H9 (cell line): ENCODE results near the gene PTPRN2. TPM values are rescaled to one million over a fixed set of nuclear protein-coding genes. Genes with fewer than 3 reads are reported as not detected.

Source experiments
- DNase-seq: peaks from one replicate; pipeline ENCODE4 v3.0.0-alpha.2; 2017
- H2AFZ ChIP-seq: one replicate; pipeline ENCODE4 v1.6.1; 2013; ENCODE audit warnings: mild to moderate bottlenecking, low read length, control low read depth, moderate library complexity
- H2AK5ac ChIP-seq: 2 replicates; pipeline ENCODE4 v1.6.1; 2013; ENCODE audit warnings: low read length, control low read depth, mixed read lengths; ENCODE audit not compliant: insufficient read length
- H2BK120ac ChIP-seq: one replicate; pipeline ENCODE4 v1.6.1; 2013; ENCODE audit warnings: low read depth, mild to moderate bottlenecking, low read length, control low read depth, inconsistent platforms; ENCODE audit not compliant: poor library complexity, severe bottlenecking
- H2BK12ac ChIP-seq: 2 replicates; pipeline ENCODE4 v1.6.1; 2013; ENCODE audit warnings: low read length, control low read depth, mixed read lengths, low read depth; ENCODE audit not compliant: insufficient read length
- H2BK15ac ChIP-seq: 2 replicates; pipeline ENCODE4 v1.6.1; 2013; ENCODE audit warnings: low read depth, low read length, control low read depth
- H2BK20ac ChIP-seq: one replicate; pipeline ENCODE4 v1.6.1; 2013; ENCODE audit warnings: low read depth, mild to moderate bottlenecking, low read length, control low read depth, inconsistent platforms; ENCODE audit not compliant: poor library complexity, severe bottlenecking
- H2BK5ac ChIP-seq: 2 replicates; pipeline ENCODE4 v1.6.1; 2013; ENCODE audit warnings: low read length, control low read depth, mixed read lengths; ENCODE audit not compliant: insufficient read length
- H3K14ac ChIP-seq: 2 replicates; pipeline ENCODE4 v1.6.1; 2013; ENCODE audit warnings: low read length, control low read depth; ENCODE audit not compliant: insufficient read depth
- H3K18ac ChIP-seq: 2 replicates; pipeline ENCODE4 v1.6.1; 2013; ENCODE audit warnings: low read depth, mild to moderate bottlenecking, mixed read lengths, low read length, control low read depth; ENCODE audit not compliant: insufficient read length
- H3K23ac ChIP-seq: 2 replicates; pipeline ENCODE4 v1.6.1; 2013; ENCODE audit warnings: low read length, control low read depth, mixed read lengths, low read depth; ENCODE audit not compliant: insufficient read length
- H3K23me2 ChIP-seq: 2 replicates; pipeline ENCODE4 v1.6.1; 2013; ENCODE audit warnings: low read depth, mild to moderate bottlenecking, mixed read lengths, low read length, control low read depth; ENCODE audit not compliant: insufficient read length, poor library complexity, severe bottlenecking
- H3K27ac ChIP-seq: 2 replicates; pipeline ENCODE4 v1.5.1; 2013; ENCODE audit warnings: low read length, control low read depth, mixed read lengths, low read depth; ENCODE audit not compliant: insufficient read length
- H3K27me3 ChIP-seq: 2 replicates; pipeline ENCODE4 v1.6.1; 2013; ENCODE audit warnings: low read length, control low read depth, inconsistent platforms; ENCODE audit not compliant: insufficient read depth
- H3K4ac ChIP-seq: 2 replicates; pipeline ENCODE4 v1.6.1; 2013; ENCODE audit warnings: low read depth, mild to moderate bottlenecking, control low read depth, inconsistent platforms, low read length, moderate library complexity
- H3K4me1 ChIP-seq: 2 replicates; pipeline ENCODE4 v1.6.1; 2013; ENCODE audit warnings: low read length, control low read depth, inconsistent platforms; ENCODE audit not compliant: insufficient read depth
- H3K4me2 ChIP-seq: 2 replicates; pipeline ENCODE4 v1.6.1; 2013; ENCODE audit warnings: low read length, control low read depth, mixed read lengths; ENCODE audit not compliant: insufficient read length, insufficient read depth
- H3K56ac ChIP-seq: 2 replicates; pipeline ENCODE4 v1.6.1; 2013; ENCODE audit warnings: low read depth, mild to moderate bottlenecking, mixed read lengths, low read length, control low read depth; ENCODE audit not compliant: insufficient read length
- H3K79me1 ChIP-seq: 2 replicates; pipeline ENCODE4 v1.6.1; 2013; ENCODE audit warnings: low read depth, mild to moderate bottlenecking, moderate library complexity, low read length, control low read depth, inconsistent platforms; ENCODE audit not compliant: insufficient read depth, poor library complexity, severe bottlenecking
- H3K79me2 ChIP-seq: 2 replicates; pipeline ENCODE4 v1.6.1; 2013; ENCODE audit warnings: low read length, control low read depth, inconsistent platforms; ENCODE audit not compliant: insufficient read depth
- H3K9ac ChIP-seq: 2 replicates; pipeline ENCODE4 v1.6.1; 2013; ENCODE audit warnings: low read length, control low read depth, mixed read lengths; ENCODE audit not compliant: insufficient read length; ENCODE audit errors: extremely low read depth
- H3K9me3 ChIP-seq: one replicate; pipeline ENCODE4 v1.6.1; 2013; ENCODE audit warnings: low read depth, low read length, inconsistent platforms; ENCODE audit not compliant: control insufficient read depth
- H3T11ph ChIP-seq: one replicate; pipeline ENCODE4 v1.6.1; 2013; ENCODE audit warnings: mild to moderate bottlenecking, low read length, control low read depth, inconsistent platforms
- H4K20me1 ChIP-seq: one replicate; pipeline ENCODE4 v1.6.1; 2013; ENCODE audit not compliant: control insufficient read depth, insufficient read length, insufficient read depth
- H4K5ac ChIP-seq: 2 replicates; pipeline ENCODE4 v1.6.1; 2013; ENCODE audit warnings: low read depth, mild to moderate bottlenecking, mixed read lengths, low read length, control low read depth; ENCODE audit not compliant: insufficient read length
- H4K8ac ChIP-seq: replicated peaks from 2 replicates; pipeline ENCODE4 v1.6.1; 2013; ENCODE audit warnings: low read length, control low read depth, mixed read lengths, low read depth; ENCODE audit not compliant: insufficient read length
- H4K91ac ChIP-seq: 2 replicates; pipeline ENCODE4 v1.6.1; 2013; ENCODE audit warnings: low read depth, mild to moderate bottlenecking, moderate library complexity, mixed read lengths, low read length, control low read depth; ENCODE audit not compliant: insufficient read length
- H3K27ac Mint-ChIP-seq, 3 experiments: 2 replicates in 2 of 3; 3 replicates in 1 of 3; pipeline ENCODE4 v1.8.0; 2020 to 2021; ENCODE audit warnings: mixed read lengths in 3 of 3, mild to moderate bottlenecking in 1 of 3, moderate library complexity in 1 of 3
- H3K27me3 Mint-ChIP-seq: 2 replicates; pipeline ENCODE4 v1.8.0; 2021; ENCODE audit warnings: low read depth, mild to moderate bottlenecking, moderate library complexity, mixed read lengths
- H3K36me3 Mint-ChIP-seq, 3 experiments: 2 replicates in 2 of 3; 3 replicates in 1 of 3; pipeline ENCODE4 v1.8.0; 2020 to 2021; ENCODE audit warnings: low read depth in 3 of 3, mixed read lengths in 3 of 3; ENCODE audit not compliant: insufficient read depth in 1 of 3
- H3K4me1 Mint-ChIP-seq, 2 experiments: 2 replicates each; pipeline ENCODE4 v1.8.0; 2020; ENCODE audit warnings: mixed read lengths in 2 of 2
- H3K4me3 Mint-ChIP-seq, 2 experiments: 2 replicates in 1 of 2; 3 replicates in 1 of 2; pipeline ENCODE4 v1.8.0; 2020 to 2021; ENCODE audit warnings: mild to moderate bottlenecking in 2 of 2, mixed read lengths in 2 of 2, moderate library complexity in 1 of 2
- H3K9me3 Mint-ChIP-seq, 2 experiments: 2 replicates in 1 of 2; 3 replicates in 1 of 2; pipeline ENCODE4 v1.8.0; 2020; ENCODE audit warnings: mild to moderate bottlenecking in 2 of 2, mixed read lengths in 2 of 2, moderate library complexity in 1 of 2
- CTCF ChIP-seq: fragments of 200-600 bp; sonication (generic); conservative IDR thresholded peaks from 3 replicates; pipeline ENCODE4 v1.8.0; 2021; ENCODE audit warnings: antibody characterized with exemption, mild to moderate bottlenecking
- WGBS: extraction: QIAGEN DNeasy Blood & Tissue Kit; methylation state at CpG from one replicate; pipeline ENCODE4 v1.1.7; 2013; ENCODE audit warnings: missing lambda C conversion rate, low lambda C conversion rate, mixed read lengths; ENCODE audit not compliant: insufficient read length; ENCODE audit errors: extremely low coverage; 5-methylcytosine and 5-hydroxymethylcytosine counted together
- total RNA-seq: library from RNA; stranded (reverse); gene quantifications from 2 replicates; pipeline ENCODE4 v1.2.1, GENCODE V29; 2021

The PTPRN2 gene
- total RNA-seq, 1 experiment from 2014 or later = 5.2 TPM

DNA sequence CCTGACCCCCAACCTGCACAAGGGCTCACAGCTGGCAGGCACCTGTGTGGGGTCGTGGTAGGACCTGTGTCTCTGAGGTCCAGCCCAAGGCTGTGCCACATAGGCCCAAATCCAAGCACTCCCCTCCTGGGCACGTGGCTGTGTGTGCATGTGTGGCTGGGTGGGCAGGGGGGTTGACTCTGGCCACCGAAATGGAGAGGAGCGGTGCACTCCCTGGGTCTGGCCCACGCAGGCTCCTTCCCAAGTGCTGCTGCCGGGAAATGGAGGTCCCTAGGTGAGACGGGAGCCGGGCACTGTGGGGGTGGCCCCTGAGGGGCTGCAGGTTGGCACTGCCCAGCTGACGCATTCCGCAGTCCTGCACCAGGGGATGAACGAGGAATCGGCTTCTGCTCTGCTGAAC is 722.7 kb downstream of the PTPRN2 start:
- H2BK15ac ChIP-seq = no peak overlapping the region
- no peak overlapping the region for H3K14ac ChIP-seq
- no peaks in the 10 kb centered on the region; the same call in 1 of the 2 replicates for H3K4me1 ChIP-seq
- no peak overlapping the region for H2BK12ac ChIP-seq
- H4K5ac ChIP-seq = no peak overlapping the region
- no CpG with 5 or more reads among the region's 12 CpGs for WGBS
- peaks cover 17 to 23% of the 10 kb centered on the region in 2 experiments for H3K9me3 Mint-ChIP-seq
- H2AK5ac ChIP-seq = no peak overlapping the region
- H3K4me2 ChIP-seq = no peak overlapping the region
- no peak overlapping the region for H3K4ac ChIP-seq
- no peaks in the 10 kb centered on the region; the same call in 1 of the 2 replicates for H3K27me3 ChIP-seq
- H2AFZ ChIP-seq = no peak overlapping the region
- no peak overlapping the region for H3T11ph ChIP-seq
- no peak overlapping the region for H3K27ac ChIP-seq
- no peaks in the 10 kb centered on the region for H3K4me1 Mint-ChIP-seq
- H3K18ac ChIP-seq = no peak overlapping the region
- no peaks in the 10 kb centered on the region for H3K23me2 ChIP-seq
- H3K4me3 Mint-ChIP-seq = no peak overlapping the region
- H3K79me2 ChIP-seq = no peaks in the 10 kb centered on the region
- peaks cover 15% of the 10 kb centered on the region for H3K27me3 Mint-ChIP-seq
- no peak for TF ChIP-seq CTCF
- DNase-seq = no peak
- no peaks in the 10 kb centered on the region for H4K20me1 ChIP-seq
- no peak overlapping the region for H2BK5ac ChIP-seq
- H3K79me1 ChIP-seq = no peaks in the 10 kb centered on the region
- no peak overlapping the region for H3K23ac ChIP-seq
- no peak overlapping the region for H3K56ac ChIP-seq
- no peak overlapping the region for H4K91ac ChIP-seq
- H3K36me3 Mint-ChIP-seq = peaks cover 0 to 10% (median 10%) of the 10 kb centered on the region in 3 experiments; a peak in 5 of 7 replicates
- H3K9me3 ChIP-seq = no peaks in the 10 kb centered on the region
- H2BK120ac ChIP-seq = no peak overlapping the region
- no peak overlapping the region for H2BK20ac ChIP-seq
- H3K9ac ChIP-seq = no peak overlapping the region
- no peak overlapping the region for H4K8ac ChIP-seq
- H3K27ac Mint-ChIP-seq = peak overlapping the region in 1 of 3 experiments; percentile 89; a peak in 1 of 7 replicates
